Testis (tissue), 2 donors: ENCODE results near the gene IGF1R.

Source experiments
- POLR2A ChIP-seq: fragments of 450-650 bp; IDR thresholded peaks from one replicate; pipeline ENCODE4 v1.6.1; 2017; ENCODE audit warnings: antibody characterized with exemption, mild to moderate bottlenecking, moderate library complexity
- TF ChIP-seq, protein P1 (sequence below), 3 experiments: fragments of 450-650 bp in 2 of 3; fragments of 200-600 bp in 1 of 3; sonication (generic) in 1 of 3; IDR thresholded peaks; one replicate each; pipeline ENCODE4 v1.5.1; 2016 to 2019; ENCODE audit warnings: antibody characterized with exemption in 3 of 3, mild to moderate bottlenecking in 2 of 3, moderate library complexity in 1 of 3

DNA sequence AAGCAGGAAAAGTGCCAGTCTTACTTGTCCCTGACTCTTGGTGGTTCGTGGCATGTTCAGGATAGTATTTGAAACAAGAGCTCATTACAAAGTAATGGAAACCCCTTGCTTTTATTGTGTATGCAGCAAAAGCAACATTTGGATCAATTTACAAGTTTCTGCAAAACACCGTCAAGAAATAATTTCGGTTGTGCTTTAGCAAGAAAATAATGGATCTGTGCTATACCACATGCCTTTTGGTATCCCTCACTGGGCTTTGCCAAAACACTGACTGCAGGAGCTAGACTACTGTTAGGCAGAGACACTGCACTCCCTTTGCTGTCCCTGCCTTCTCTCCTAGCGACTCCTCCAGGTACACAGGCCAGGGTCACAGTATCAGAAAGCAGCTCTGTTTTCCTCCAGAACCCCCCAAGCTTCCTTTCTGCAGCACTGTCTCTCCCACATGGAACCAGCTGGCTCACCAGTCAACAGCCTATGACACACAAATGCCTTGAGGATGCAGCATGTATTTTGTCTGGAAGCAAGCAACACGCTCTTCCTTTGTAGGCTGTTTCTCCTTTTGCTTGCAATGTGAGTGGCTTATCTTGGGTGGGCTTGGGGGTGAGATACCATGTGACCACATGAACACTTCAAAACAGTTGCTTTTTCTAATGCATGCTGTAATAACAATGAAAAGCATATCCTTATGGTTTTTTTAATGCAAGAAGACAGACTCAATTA lies 247.8 kb downstream of the IGF1R start:
- TF ChIP-seq, protein P1, sequence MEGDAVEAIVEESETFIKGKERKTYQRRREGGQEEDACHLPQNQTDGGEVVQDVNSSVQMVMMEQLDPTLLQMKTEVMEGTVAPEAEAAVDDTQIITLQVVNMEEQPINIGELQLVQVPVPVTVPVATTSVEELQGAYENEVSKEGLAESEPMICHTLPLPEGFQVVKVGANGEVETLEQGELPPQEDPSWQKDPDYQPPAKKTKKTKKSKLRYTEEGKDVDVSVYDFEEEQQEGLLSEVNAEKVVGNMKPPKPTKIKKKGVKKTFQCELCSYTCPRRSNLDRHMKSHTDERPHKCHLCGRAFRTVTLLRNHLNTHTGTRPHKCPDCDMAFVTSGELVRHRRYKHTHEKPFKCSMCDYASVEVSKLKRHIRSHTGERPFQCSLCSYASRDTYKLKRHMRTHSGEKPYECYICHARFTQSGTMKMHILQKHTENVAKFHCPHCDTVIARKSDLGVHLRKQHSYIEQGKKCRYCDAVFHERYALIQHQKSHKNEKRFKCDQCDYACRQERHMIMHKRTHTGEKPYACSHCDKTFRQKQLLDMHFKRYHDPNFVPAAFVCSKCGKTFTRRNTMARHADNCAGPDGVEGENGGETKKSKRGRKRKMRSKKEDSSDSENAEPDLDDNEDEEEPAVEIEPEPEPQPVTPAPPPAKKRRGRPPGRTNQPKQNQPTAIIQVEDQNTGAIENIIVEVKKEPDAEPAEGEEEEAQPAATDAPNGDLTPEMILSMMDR (IDR thresholded peaks at IDR 0.05), result no peak
- no peak for TF ChIP-seq POLR2A
